Forelimb muscle (tissue), 1 donor: ENCODE measurements around the gene CTNNA3. TPM values are rescaled to one million over a fixed set of nuclear protein-coding genes. Genes with fewer than 3 reads are reported as not detected.
A peak's percentile ranks its signal among the peaks of the same experiment; 100 is the strongest.
"Not testable (repeated sequence)": the region's sequence is repeated elsewhere in the genome, so short reads cannot be mapped to it uniquely, and the experiment has no call there.

Source experiments
- DNase-seq: peaks from one replicate; pipeline ENCODE4 v3.0.0-alpha.2; 2013; ENCODE audit warnings: low read depth
- polyA plus RNA-seq: library from polyadenylated mRNA; unstranded; fragments of 120-200 nt; gene quantifications from one replicate; pipeline ENCODE4 v1.2.1, GENCODE V29; 2013; ENCODE audit not compliant: insufficient read length

Gene CTNNA3
- polyA plus RNA-seq, 1 donor = 12.6 TPM

DNA sequence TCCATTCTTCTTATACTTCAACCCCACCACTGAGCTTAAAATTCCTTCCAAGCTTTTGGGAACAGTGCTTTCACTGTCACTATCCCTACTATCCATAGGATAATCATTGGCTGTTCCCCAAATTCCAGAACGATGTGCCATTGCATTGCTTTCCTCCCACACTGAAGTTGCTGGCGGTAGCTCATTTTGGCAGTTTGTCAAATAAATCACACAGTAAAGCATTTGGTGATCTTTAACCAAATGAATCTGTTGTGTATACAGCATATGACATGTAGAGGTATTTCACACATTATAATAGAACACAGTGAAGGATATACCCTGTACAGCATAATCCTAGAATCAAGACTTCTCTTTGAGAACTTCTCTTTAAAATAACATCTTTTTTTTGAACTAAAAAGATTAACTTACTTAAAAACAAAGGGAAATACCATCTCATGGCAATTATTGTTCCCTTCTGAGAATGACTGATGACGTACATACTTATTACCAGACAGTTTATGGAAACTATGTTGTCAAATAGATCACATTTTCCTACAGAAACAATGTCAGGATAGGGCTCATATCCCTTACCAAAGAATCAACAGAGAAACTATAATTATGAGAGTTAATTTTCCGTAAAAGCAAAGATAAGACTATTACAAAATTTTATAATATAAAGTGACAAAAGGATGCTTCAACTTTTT is 93.6 kb downstream of the CTNNA3 start:
- DNase-seq = no peak

DNA sequence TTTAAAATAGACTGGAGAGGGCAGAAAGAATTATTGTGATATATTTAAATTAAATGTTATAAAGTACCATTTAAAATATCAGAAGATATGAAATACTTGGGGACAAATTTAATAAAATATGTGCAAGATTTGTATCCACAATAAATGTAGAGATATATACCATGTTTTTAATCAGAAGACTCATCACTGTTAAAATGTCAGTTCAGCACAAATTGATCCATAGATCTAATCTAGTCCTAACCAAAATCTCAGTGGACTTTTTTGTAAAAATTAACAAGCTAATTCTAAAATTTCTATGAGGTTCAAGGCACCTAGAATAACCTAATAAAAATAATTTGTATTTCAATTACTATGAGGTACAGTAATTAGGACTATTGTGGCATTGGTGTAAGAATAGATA is 96.4 kb downstream of the CTNNA3 start:
- no peak for DNase-seq

DNA sequence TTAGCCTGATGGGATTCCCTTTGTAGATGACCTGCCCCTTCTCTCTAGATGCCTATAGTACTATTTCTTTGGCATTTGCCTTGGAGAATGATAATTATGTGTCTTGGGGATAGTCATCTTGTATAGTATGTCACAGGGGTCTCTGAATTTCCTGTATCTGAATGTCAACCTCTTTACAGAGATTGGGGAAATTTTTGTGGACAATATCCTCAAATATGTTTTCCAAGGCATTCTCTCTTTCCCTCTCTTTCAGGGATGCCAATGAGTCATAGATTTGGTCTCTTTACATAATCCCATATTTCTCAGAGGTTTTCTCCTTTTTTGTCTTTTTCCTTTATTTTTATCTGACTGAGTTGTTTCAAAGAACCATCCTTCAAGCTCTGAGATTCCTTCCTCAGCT is 99.4 kb downstream of the CTNNA3 start:
- no peak for DNase-seq

DNA sequence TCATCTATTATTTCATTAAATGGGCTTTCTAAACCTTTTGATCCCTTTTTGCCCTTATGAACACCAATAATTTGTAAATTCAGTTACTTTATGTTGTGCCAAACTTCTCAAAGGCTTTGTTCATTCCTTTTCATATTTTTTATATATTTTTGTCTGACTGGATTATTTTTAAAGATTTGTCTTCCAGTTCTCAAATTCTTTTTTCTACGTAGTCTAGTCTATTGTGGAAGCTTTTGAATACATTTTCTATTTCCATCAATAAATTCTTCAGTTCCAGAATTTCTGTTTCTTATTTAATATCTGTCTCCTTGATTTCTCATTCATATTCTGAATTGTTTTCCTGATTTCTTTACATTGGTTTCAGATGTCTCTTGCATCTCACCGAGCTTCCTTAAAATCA is 108.2 kb downstream of the CTNNA3 start:
- no peak for DNase-seq

DNA sequence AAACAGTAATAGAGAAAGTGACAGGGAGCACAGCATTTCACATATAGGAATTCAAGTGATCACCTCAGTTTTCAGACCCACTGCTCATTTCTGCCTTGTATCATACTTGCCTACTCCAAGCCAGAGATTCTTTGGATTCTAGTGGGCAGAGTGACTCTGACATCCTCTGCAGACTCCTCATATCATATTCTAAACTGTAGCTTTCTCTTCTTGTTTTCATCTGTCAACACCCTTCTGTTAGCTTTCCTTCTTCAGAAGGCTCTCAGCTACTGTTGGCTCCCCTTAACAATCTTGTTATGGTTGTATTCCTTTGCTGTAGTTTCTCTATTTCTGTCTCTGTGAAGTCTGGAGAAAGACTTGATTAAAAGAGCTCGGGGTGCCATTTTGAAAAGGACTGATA is 120.5 kb downstream of the CTNNA3 start:
- DNase-seq = no peak

DNA sequence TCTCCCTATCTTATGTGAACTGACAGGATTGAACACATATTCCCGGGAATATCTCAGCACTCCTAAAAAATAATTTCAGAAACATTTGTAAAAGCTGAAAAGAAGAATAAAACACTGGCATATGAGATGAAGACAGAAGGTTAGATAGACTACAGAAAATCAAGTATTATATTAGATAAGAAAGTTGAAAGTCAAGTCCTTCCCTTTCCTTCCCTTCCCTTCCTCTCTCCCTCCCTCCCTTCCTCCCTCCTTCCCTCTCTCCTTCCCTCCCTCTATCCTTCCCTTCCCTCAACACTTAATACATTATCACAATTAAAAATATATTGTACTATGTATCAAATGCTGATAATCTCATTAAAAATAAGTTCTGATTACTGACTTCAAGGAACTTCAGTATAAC is 122.5 kb downstream of the CTNNA3 start:
- no peak for DNase-seq

DNA sequence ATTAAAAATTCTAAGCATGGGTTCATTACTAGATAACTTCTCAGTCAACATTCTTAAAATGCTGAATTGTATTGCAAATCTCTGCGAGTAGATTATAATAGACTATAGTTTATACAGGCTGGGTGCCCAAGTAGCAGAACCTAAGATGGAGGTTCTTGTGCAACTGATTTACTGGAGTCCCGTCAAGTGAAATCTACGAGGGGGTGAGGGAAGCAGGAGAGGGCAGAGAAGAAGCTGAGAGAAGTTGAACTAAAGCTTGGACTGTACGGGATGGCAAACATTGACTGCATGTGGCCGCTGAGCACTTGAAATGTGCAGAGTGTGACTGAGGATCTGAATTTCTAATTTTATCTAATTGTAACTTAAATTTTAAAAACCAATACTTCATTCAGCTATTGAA is 124.5 kb downstream of the CTNNA3 start:
- no peak for DNase-seq

DNA sequence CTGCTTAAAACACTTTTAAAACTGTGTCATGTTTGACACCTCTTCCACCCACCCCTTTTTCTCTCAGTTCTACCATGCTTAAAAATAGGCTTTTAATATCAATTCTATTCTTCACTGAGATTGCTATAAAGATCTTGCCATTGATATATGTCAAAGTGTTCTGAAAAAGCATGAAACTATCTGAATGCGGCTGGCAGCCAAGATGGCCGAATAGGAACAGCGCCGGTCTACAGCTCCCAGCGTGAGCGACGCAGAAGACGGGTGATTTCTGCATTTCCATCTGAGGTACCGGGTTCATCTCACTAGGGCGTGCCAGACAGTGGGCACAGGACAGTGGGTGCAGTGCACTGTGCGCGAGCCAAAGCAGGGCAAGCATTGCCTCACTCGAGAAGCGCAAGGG is 137.7 kb downstream of the CTNNA3 start:
- not testable (repeated sequence) for DNase-seq

DNA sequence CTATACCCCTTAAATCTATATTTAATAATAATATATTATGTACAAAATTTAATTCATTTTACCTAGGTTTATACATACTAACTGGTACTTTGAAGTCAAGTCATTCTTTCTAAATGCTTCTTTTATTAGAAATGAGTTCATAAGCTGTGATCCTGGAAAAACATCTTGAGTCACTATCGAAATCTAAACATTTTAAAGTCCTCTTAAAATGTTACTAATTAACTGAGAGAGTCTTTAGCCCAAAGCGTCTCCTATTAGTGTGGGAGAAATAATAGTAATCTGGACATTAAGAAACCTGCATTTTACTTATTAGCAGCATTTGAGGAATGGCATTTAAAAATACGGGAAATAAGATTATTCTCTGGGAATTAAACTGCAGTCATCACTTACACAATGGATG is 142.7 kb downstream of the CTNNA3 start:
- no peak for DNase-seq

DNA sequence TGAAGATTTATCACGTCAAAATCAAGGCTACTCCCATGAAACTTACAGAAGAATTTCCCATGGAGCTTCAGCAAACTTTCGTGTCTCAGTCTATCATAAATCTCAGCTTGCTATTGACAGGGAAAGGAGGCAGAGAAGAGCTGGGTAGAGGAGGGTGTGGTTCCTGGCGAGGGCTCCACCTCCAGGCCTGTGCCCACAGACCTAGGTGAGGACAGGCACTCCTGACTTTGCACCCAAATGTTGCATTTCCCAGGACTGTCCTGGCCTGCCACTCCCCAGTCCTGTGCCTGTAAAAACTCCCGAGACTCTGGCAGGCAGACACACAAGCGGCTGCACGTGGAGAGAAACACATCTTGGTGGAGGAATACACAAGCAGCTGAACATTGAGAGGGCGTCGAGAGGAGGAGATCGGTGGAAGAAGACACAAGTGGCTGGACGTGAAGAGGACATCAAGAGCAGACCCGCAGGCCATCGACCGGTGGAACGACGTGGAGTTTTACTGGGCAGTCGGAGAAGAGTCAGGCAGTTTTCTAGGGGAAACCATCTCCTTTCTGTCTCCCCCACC is 145.1 kb downstream of the CTNNA3 start:
- DNase-seq = no peak

DNA sequence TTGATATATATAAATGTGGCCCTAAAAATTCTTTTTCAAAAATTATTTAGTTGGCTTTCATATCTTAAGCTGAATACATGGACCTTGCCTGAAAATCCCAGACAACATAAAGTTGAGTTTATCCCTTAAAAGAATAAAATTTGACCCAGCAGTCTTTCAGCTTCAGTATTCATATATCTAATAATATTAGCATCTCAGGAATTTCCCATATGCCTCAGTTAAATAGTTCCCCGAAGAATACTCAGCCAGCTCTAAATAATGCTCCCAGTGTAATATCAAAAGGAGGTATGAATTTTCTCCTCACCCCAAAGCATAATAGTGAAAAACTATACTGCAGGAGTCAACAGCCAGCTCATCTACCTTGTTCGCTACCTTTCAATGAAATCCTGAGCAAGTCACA is 145.9 kb downstream of the CTNNA3 start:
- no peak for DNase-seq

DNA sequence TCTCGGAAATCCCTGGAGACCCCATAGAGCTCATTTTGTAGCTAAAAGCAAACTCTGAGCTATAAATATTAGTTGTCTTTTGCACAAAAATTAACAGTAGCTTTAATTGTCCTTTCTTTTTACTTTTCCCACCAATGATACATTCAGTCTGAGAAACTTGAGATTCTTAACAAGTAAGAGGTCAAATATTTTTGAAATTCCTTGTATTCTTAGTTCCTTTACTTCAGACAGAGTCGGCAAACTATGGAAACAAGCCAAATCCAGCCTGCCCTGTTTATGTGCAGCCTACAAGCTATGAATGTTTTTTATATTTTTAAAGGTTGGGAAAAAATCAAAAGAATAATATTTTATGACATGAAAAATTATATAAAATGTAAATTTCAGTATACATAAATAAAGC is 146.6 kb downstream of the CTNNA3 start:
- DNase-seq = no peak

DNA sequence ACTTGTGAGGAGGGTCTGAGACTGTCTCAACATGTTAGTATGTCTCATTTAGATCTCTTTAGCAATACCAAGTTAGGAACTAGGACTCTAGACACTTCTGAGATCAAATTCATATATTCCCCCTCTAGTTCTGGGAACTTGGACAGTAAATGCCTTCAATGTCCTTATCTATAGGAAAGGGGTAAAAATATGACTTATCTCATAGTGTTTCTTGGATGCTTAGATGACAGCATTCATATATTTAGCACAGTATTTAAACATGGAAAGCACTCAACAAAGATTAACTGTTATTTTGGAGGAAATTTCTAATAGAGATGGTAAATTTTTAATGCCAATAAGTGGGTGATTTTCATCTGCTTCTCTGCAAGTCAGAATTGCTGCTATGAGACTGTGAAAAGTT is 154.6 kb downstream of the CTNNA3 start:
- DNase-seq = no peak

DNA sequence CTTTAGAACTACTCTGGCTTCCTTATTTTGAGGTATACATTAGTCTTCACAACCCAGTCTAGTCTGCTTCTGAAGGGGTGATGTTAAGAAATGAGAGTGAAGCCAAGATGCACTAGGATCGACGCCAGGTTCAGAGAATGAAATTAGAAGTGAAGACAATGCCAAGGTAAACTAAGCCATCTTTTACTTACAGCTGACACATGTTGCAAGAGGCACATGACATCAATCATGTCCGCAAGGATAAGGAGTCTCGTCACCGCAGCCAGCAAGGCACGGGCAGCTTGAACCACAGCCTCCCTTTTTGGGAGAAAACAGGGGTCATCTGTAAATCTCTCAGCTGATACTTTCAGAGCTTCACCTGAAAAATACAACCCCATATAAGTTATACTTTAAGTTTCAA is 156.7 kb downstream of the CTNNA3 start:
- no peak for DNase-seq

DNA sequence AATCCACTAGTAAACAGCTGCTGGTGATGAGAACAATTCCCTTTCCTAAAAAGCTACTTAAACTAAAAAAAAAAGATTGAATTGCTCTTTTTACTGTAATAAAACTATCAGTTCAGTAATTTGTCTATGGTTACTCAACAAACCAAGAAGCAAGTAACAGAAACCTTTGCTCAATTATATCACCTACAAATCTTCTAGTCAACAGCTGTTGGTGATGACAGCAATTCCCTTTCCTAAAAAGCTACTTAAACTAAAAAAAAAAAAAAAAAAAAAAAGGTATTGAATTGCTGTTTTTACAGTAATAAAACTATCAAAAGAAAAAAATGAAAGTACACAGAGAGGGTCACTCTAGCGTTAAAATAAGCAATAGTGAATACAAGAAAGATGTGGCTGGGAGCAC is 158.1 kb downstream of the CTNNA3 start:
- no peak for DNase-seq

DNA sequence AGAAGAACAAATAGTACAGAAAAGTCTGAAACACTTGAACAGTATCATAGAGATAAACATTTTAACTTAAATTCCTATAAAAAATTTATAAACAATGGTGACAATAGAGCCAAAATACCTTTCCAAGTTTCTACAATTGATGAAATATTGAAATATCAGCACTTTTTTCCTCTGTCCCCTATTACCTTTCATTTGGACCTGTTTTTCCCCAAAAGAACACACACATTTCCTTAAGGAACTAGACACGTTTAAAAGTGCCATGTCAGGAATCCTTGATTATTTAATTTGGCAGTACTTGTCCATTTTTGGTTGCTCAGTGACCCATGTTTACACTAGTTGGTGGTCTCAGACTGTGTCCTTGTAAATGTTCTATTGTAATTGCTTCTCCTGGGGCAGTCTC is 162.6 kb downstream of the CTNNA3 start:
- no peak for DNase-seq

DNA sequence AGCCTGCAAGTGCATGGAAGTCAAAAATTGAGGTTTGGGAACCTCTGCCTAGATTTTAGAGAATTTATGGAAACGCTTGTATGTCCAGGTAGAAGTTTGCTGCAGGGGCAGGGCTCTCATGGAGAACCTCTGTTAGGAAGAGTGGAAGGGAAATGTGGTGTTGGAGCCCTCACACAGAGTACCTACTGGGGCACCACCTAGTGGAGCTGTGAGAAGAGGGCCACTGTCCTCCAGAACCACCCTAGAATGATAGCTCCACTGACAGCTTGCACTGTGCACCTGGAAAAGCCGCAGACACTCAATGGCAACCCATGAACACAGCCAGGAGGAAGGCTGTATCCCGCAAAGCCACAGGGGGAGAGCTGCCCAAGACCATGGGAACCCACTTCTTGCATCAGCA is 165.0 kb downstream of the CTNNA3 start:
- DNase-seq = not testable (repeated sequence)

DNA sequence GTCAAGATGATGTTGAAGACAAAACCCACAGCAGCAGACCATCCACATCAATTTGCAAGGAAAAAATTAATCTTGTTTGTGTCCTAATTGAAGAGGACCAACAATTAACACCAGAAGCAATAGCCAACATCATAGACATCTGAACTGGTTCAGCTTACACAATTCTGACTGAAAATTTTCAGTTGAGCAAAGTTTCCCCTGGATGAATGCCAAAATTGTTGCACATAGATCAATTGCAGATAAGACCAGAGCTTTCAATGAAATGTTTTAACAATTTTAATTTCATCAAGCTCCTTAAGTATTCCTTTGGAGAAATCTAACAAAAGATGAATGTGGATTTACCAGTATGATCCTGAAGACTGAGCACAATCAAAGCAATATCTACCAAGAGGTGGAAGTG is 168.6 kb downstream of the CTNNA3 start:
- DNase-seq = no peak

DNA sequence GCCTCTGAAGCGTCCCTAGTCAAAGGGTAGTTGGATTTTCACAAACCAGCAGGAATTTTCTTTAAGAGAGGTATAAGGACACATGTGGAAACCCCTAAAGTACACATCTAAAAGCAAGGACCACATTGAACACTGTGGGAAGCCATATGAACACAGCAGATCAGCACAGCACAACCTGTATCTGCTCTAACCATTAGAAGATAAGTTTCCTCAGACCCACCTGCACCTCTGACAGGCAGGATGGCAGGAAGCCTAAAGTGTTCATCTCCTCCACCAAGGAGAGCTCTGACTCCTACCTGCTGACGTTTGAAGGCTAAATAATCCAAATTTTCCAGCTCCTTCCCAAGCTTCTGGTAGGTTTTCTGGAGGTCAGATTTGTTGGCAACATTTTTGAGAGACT is 174.4 kb downstream of the CTNNA3 start:
- no peak for DNase-seq

DNA sequence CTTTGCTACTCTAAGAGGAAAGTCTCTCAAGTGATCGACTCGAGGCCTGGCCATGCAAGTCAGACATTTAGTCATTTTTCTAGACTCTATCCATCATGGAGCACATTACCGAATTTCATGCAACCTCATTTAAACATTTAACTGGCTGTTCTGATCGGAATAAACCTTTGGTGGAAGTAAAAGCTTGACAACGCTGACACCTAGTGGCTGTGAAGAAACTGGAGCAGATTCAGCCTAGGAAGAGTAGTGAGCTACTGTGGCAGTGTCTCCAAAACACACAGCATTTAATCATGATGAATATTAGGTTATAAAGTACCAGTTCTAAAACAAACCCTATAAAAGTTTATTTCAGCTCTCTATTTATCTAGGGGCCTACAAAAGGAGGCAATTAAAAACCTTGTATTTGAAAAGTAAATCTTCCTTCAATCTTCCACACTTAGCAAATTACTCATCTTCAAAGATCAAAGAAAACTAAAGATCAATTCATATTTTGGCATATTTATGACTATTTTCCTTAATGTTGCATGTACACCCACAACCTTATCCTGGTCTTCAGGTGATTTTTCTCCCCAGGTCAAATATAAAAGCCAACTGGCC is 175.0 kb downstream of the CTNNA3 start:
- peak; percentile 50 for DNase-seq

DNA sequence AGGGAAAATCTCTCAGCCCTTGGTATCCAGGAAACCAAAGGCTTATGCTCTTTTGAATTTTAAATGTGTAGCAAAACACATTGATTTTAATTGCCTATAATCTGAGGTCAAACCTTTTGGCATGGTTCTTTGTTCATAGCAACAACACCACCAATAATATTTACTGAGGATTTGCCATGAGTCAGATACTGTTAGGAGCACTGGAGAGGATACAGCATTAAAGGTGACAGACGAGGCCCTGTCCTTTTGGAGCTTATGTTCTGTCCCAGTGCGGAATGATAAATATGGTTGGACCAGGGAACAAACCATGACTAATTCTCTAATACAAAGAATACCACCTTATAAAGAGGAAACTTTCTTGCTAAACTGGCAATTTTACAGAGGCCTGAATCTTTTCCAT is 176.6 kb downstream of the CTNNA3 start:
- no peak for DNase-seq

DNA sequence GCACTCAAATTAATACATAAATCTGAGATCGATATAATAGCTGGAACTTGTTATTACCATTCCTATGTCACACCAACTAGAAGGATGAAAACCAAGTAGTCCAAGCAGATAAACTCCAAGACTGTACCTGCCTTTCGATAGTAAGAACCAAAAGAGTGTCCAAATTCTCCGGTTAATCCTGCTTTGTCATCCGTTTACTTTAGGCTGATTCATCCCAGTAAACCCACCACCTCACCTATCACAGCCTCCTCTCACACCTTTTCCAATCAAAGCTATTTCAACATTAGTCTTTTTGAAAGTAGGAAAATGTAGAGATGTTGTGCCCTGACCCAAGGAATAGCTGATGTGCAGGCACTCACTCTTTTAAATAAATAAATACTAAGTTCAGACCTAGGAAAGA is 177.2 kb downstream of the CTNNA3 start:
- DNase-seq = no peak

DNA sequence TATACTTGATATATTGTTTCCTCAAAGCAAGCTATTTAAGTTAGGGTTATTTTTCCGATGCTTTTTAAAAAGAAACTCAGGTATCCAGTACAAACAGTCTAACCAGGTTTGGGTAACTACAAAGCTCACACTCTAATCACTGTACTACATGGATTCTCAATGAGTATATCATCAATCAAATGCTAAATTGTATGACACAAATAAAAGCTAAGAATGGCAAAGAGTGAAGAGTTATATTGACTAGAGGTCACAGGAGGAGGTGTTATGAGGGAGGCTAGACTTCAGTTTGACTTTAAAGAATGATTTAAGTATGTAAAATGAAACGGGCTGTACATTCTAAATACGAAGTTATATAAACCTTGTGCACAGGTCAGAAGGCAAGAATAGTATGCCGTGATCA is 178.0 kb downstream of the CTNNA3 start:
- DNase-seq = no peak

DNA sequence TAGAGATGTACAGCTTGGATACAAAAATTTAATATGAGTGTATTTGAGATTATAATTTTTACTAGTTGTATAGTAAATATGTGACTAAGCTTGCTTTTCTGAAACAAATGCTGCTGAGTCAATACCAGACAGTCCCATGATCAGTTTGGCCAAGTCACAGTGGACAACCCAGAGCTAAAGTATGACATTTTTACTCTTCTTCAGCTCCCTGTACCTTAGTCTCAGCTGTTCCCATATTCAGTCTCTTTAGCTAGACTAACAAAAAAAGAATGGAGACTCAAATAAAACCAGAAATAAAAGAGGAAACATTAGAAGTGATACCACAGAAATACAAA is 189.3 kb downstream of the CTNNA3 start:
- DNase-seq = no peak
